PC-3 (cell line): ENCODE data around the gene C11orf58.

ENCODE experiments used
- CTCF ChIP-seq: fragments of 300-600 bp; sonication (generic); conservative IDR thresholded peaks from 2 replicates; pipeline ENCODE4 v1.5.1; 2017; ENCODE audit warnings: antibody characterized with exemption, low read depth, mild to moderate bottlenecking, low read length
- EZH2phosphoT487 ChIP-seq: fragments of 300-600 bp; sonication (generic); IDR thresholded peaks from 2 replicates; pipeline ENCODE4 v1.6.1; 2018; ENCODE audit warnings: mild to moderate bottlenecking, antibody characterized with exemption, low read length, borderline replicate concordance

DNA sequence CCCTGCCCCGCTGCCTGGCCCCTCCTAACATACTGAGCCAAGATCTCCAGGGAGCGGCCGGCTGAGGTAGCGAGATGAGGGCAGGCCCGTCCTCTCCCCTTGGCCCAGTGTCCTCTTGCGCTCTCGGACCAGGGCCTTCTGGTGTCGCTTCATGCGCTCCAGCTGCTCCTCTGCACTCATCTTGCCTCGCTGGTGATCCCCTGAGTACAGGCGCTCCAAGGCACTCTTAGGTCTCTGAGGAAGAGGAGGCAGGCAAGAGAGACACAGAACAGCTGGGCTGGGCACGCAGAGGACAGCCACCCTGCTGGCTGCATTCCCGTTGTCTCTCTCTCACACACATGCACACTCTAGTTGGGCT lies 50.6 kb downstream of the C11orf58 start:
- TF ChIP-seq CTCF (no peak), EZH2phosphoT487 (no peak)
